Tibial artery (tissue), 4 donors: Measurements from ENCODE around the gene ZCCHC14.
A peak's percentile ranks its signal among the peaks of the same experiment; 100 is the strongest.

Experiments used
- DNase-seq, 2 donors: peaks; one replicate each; pipeline ENCODE4 v3.0.0-alpha.2; 2019
- H3K27ac ChIP-seq, 2 donors: fragments of 200-600 bp; sonication (generic) in 1 of 2; 1 replicate in 1 of 2; 2 replicates in 1 of 2; pipeline ENCODE4 v1.5.1; 2018 to 2019; ENCODE audit warnings: mild to moderate bottlenecking in 1 of 2
- H3K27me3 ChIP-seq, 2 donors: fragments of 200-600 bp; sonication (generic) in 1 of 2; one replicate each; pipeline versions ENCODE4 v1.5.1 to v1.6.0; 2016 to 2019
- H3K36me3 ChIP-seq, 3 donors: fragments of 200-600 bp; sonication (generic) in 2 of 3; one replicate each; pipeline ENCODE4 v1.5.1; 2016 to 2019; ENCODE audit warnings: mild to moderate bottlenecking in 2 of 3
- H3K4me1 ChIP-seq, 4 donors: fragments of 200-600 bp; sonication (generic) in 2 of 4; 1 replicate in 3 of 4; 2 replicates in 1 of 4; pipeline ENCODE4 v1.5.1; 2016 to 2019
- H3K4me3 ChIP-seq, 2 donors: fragments of 200-600 bp; sonication (generic) in 1 of 2; 1 replicate in 1 of 2; 2 replicates in 1 of 2; pipeline ENCODE4 v1.5.1; 2018 to 2019; ENCODE audit warnings: mild to moderate bottlenecking in 2 of 2
- H3K9me3 ChIP-seq, 3 donors: fragments of 200-600 bp; sonication (generic) in 1 of 3; one replicate each; pipeline ENCODE4 v1.5.1; 2016 to 2019
- CTCF ChIP-seq, 2 experiments: fragments of 200-600 bp in 1 of 2; fragments of 450-650 bp in 1 of 2; IDR thresholded peaks; one replicate each; pipeline ENCODE4 v1.5.1; 2017 to 2019; ENCODE audit warnings: antibody characterized with exemption in 2 of 2, mild to moderate bottlenecking in 1 of 2, moderate library complexity in 1 of 2
- intact Hi-C: fragments of 100-400 bp; cut with DNase I; formaldehyde crosslinking; loops from one replicate; pipeline ENCODE4 v1.15.0; 2023; ENCODE audit warnings: low total_unique reads

The ZCCHC14 gene

GRCh38 chr16:87464691-87465300, 28.0 kb downstream of the ZCCHC14 start:
- H3K27ac ChIP-seq, result peak overlapping the region; percentile 92 to 93
- peak; percentile 93 to 94 for DNase-seq
- H3K4me3 ChIP-seq, result peak overlapping the region; percentile 29 to 37
- peaks cover under 1 to 3% (median 1%) of the 10 kb centered on the region in 3 donors for H3K36me3 ChIP-seq
- peaks cover 0 to 76% (median 55%) of the 10 kb centered on the region in 4 donors for H3K4me1 ChIP-seq
- intact Hi-C loops, result loop anchor here (1.0 kb wide), 1 partner anchor 29 kb away; the partner anchor contains the start of gene ZCCHC14
- H3K27me3 ChIP-seq, result no peaks in the 10 kb centered on the region
- no peaks in the 10 kb centered on the region for H3K9me3 ChIP-seq
- peak in 1 of 2 experiments; percentile 12 for TF ChIP-seq CTCF (IDR thresholded peaks at IDR 0.05)

GRCh38 chr16:87463722-87464690, 28.8 kb downstream of the ZCCHC14 start:
- H3K27ac ChIP-seq, result peak overlapping the region; percentile 92 to 93
- H3K4me3 ChIP-seq, result peak overlapping the region; percentile 29 to 37
- intact Hi-C loops, result loop anchor here (1.0 kb wide), 1 partner anchor 29 kb away; the partner anchor contains the start of gene ZCCHC14
- H3K36me3 ChIP-seq, result peaks cover 8 to 9% (median 9%) of the 10 kb centered on the region in 3 donors
- peak in 1 of 2 donors; percentile 66 for DNase-seq
- H3K9me3 ChIP-seq, result no peaks in the 10 kb centered on the region
- H3K4me1 ChIP-seq, result peaks cover 0 to 69% (median 51%) of the 10 kb centered on the region in 4 donors
- no peak for TF ChIP-seq CTCF (IDR thresholded peaks at IDR 0.05)
- no peaks in the 10 kb centered on the region for H3K27me3 ChIP-seq

GRCh38 chr16:87461466-87461991, 31.3 kb downstream of the ZCCHC14 start:
- peak; percentile 68 to 83 for DNase-seq
- TF ChIP-seq CTCF (IDR thresholded peaks at IDR 0.05), result no peak
- Histone ChIP-seq H3K9me3 (no peaks in the 10 kb centered on the region), H3K27me3 (no peaks in the 10 kb centered on the region), H3K4me1 (peaks cover 0 to 70% (median 52%) of the 10 kb centered on the region in 4 donors), H3K27ac (peak overlapping the region; percentile 92 to 93), H3K4me3 (peak overlapping the region; percentile 15 to 19), H3K36me3 (peaks cover 21 to 29% (median 23%) of the 10 kb centered on the region in 3 donors)
- intact Hi-C loops, result no loop called here

GRCh38 chr16:87460936-87461335, 31.9 kb downstream of the ZCCHC14 start:
- peaks cover 21 to 31% (median 24%) of the 10 kb centered on the region in 3 donors for H3K36me3 ChIP-seq
- DNase-seq, result no peak
- H3K27me3 ChIP-seq, result no peaks in the 10 kb centered on the region
- H3K4me3 ChIP-seq, result no peak overlapping the region
- H3K9me3 ChIP-seq, result no peaks in the 10 kb centered on the region
- no peak for TF ChIP-seq CTCF (IDR thresholded peaks at IDR 0.05)
- H3K27ac ChIP-seq, result peak overlapping the region; percentile 92 to 93
- peaks cover 0 to 68% (median 46%) of the 10 kb centered on the region in 4 donors for H3K4me1 ChIP-seq
- intact Hi-C loops, result no loop called here

GRCh38 chr16:87459833-87460232, 33.0 kb downstream of the ZCCHC14 start:
- Histone ChIP-seq H3K27ac (no peak overlapping the region), H3K27me3 (no peaks in the 10 kb centered on the region), H3K36me3 (peaks cover 21 to 38% (median 35%) of the 10 kb centered on the region in 3 donors), H3K4me3 (no peak overlapping the region), H3K9me3 (no peaks in the 10 kb centered on the region), H3K4me1 (peaks cover 0 to 57% (median 35%) of the 10 kb centered on the region in 4 donors)
- intact Hi-C loops, result no loop called here
- DNase-seq, result no peak
- TF ChIP-seq CTCF (IDR thresholded peaks at IDR 0.05), result no peak
